Measurements from ENCODE around the gene ATP6V0C.

ATP6V0C gene

DNA sequence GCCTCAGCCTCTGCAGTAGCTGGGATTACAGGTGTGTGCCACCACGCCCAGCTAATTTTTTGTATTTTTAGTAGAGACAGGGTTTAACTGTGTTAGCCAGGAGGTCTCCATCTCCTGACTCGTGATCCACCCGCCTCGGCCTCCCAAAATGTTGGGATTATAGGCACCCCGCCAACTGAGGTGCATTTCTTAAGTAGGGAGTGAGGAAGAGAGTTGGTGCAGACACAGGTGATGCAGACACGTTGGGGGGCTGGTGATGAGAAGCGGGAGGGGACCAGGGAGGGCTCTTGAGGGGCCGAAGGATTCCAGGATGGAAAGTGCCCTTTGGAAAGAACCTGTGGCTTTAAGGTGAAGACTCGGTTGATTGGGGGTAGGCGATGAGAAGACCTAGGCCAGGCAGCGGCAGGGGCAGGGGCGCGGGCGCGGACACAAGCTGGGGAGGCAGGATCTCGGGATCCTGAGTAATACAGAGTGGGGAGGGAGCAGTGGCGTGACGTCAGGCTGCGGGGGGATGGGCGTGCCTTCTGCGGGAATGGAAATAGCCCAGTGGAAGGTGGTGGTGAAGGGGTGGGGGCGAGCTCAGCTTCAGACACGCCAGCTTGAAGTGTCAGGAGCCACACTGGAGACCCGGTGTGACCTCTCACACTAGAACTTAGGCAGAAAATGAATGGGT is 2.5 kb upstream of the ATP6V0C start:
- no peak for DNase-seq (ENCODE audit: low spot score)

DNA sequence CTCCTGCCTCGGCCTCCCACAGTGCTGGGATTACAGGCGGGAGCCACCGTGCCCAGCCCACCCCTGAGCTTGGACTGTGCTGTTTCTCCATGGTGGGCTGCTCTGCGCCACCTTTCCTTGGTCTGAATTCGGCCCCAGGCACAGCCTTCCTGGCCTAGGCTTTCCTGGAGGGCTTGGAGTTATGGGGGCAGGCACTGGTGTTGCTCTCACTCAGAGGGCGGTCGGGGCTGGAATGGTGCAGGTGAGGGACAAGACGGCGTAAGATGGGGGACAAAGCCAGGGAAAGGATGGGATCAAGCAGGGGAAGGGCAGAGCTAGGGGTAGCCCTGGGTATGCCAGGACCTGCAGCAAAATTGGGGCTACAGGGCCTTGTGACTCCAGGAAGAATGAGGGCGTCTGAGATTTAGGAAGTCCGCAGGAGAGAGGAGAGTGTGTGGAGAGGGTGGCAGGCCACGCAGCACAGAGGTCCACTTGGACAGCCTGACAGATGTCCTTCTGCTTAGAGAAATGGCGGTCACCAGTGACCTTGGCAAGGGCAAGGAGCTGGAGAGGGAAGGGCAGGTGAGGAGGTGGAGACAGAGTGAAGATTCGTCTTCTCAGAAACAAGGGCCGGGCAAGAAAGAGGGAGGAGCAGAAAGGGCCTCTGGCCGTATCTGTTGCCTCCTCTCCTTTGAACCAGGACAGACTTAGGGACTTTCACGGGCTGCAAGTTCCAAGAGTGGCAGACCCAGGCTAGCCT is 1.6 kb upstream of the ATP6V0C start:
- no peak for DNase-seq (ENCODE audit: low spot score)

DNA sequence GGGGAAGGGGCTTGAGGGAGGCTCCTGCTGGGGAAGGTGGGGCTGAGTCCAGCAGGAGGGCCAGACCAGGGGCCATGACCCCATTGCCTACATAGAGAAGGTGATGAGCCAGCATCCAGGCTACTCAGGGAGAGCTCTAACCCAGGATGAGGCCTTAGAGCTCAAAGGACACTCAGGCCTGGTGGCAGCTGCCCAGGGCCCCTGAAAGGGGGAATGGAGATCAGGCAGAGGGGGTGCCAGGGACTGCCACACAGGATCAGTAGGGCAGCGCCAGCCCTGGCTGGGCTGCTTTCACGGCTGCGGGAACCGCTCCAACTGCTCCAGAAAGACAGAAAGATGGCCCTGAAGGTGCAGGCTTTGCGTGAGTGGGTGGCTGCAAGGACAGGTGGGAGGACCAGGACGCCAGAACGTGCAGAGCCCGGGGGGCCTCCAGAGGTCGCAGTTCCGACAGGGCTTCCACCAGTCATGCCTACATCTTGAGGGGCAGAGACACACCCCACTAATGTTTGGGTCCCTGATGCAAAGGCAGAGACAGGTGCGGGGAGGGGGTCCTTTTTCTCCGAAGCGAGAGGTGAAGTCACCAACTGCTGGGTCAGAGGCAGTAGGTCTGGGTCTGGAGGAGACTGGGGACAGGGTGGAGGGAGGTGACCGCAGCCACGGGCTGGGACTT is 882 bp upstream of the ATP6V0C start:
- no peak for DNase-seq (ENCODE audit: low spot score)

DNA sequence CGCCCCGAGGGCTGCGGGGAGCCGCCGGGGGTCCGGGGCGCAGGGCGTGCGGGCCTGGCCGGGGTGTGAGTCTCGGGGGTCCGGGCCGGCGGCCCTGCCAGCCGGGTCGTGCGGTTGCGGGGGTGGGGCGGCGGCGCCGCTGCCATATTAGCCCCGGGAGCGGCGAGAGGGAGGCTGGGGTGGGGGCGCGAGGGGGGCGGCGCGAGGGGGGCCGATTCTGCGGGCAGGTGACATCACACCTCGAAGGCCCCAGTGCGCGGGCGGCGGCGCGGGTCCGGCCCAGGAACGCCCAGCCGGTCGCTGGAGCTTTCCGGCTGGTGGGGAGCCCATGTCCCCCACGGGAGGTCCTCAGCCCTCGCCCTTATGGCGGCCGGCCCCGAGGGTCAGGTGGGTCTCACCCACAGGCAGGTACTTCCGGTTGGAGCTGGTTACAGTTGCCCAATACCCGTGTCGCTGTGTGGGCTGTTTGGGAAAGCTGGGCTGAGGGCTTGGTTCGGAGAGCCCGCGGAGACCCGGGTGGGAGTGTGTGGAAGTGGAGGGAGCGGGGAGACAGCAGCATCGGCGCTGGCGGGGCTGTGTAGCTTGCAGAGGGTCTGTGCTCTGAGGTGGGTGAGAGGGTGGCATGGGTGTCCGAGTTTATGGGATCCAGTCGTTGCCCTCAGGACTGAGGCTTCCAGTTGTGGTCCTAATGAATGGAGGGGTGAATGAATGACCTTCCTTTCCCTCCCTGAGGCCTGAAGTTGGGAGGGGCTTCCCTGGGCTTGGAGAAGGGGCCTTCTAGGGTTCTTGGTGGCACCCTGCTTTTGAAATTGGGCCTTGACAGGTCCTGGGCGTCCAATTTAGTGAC is 804 bp downstream of the ATP6V0C start:
- no peak for DNase-seq (ENCODE audit: low spot score)

DNA sequence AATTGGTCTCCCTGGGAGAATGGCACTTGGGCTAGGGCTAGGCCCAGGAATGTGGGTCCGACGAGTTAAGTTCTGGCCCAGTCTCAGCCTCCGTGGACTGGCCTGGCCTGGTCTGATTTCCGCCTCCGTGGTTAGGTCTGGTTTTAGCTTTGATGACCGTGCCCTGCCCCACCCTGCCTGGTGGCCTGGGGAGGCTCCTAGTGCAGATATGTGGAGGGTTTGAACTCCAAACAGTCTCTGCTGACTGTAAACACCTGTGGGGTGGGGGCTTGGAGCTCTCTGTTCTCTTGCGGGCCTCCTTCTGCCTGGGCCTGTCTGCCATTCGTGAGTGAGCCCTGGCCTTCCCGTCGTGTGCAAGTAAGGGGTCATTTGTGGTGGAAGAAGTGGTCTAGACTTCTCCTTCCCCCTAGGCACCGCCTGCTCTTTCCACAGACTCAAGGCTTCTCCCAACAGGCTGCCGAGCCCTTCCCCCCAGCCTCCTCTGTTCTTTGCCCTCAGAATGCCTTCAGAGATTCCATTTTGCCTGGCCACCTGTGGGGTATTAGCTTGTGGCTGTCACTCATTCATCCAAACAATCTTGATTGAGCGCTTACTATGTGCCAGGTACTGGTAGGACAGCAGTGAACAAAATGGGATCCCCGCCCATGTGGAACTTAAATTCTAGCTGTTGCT is 1.6 kb downstream of the ATP6V0C start:
- DNase-seq (ENCODE audit: low spot score), result no peak

DNA sequence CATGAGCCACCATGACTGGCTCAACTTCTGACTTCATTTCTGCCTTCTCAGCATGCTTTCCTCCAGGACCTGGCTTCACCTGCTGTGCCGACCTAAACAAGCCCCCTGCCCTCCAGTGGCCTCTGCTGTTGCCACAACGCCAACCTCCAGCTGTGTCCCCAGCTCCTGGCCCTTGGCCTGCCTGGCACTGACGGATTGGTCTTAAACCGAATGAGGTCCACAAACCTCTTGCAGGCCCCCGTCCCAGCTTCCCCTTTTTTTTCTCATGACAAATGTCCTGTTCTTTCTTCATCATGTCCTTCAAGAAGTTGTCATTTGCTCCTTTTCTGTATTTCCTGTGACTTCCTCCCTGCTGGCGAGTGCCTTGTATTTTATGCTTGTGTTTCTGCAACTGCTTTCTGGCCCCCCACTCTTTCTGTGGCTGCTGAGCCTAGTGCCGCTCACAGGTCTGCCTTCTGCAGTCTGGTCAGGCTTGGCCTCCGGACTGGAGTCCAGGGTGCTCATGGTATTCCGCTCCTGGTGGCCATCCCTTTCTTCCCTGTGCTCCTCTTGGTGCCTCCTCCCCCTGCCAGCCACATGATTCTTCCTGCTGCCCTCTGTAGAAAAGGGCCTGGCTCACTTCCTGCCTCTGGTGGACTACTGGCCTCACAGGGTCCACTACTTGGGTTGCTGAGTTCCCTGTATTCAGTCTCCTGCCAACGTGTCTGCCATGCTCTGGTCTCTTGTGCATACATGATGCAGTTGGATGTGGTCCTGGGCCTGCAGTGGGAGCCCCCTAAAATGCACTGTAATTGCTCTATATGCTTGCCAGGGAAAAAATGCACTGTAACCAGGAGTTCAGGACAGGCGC is 2.9 kb downstream of the ATP6V0C start:
- DNase-seq (ENCODE audit: low spot score), result no peak

DNA sequence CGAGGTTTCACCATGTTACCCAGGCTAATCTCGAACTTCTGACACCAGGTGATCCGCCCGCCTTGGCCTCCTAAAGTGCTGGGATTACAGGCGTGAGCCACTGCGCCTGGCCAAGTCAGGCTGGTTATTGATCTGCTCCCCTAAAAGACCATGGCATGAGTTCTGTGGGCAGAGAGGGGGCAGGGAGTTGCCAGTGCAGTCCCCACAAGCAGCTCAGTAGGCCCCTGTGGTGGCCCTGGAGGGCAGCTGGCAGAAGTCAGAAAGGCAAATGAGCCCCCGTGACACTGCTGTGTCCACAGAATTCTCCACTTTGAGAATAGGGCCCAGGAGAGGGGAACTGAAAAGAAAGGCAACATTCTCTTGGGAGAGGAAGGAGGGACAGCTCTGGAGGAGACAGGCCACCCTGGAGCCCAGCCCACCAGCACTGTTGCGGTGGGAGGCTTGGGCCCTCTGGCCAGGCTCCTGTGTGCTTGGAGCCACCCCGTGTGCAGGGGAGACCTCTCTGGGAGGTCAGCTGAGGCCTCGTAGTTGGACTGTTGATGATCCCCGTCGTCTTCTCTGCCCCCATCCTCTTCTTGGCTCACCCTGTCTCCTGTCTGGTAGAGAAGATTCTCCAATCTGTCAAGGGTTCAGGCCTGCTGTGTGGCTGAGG is 4.3 kb downstream of the ATP6V0C start:
- DNase-seq (ENCODE audit: low spot score), result no peak

DNA sequence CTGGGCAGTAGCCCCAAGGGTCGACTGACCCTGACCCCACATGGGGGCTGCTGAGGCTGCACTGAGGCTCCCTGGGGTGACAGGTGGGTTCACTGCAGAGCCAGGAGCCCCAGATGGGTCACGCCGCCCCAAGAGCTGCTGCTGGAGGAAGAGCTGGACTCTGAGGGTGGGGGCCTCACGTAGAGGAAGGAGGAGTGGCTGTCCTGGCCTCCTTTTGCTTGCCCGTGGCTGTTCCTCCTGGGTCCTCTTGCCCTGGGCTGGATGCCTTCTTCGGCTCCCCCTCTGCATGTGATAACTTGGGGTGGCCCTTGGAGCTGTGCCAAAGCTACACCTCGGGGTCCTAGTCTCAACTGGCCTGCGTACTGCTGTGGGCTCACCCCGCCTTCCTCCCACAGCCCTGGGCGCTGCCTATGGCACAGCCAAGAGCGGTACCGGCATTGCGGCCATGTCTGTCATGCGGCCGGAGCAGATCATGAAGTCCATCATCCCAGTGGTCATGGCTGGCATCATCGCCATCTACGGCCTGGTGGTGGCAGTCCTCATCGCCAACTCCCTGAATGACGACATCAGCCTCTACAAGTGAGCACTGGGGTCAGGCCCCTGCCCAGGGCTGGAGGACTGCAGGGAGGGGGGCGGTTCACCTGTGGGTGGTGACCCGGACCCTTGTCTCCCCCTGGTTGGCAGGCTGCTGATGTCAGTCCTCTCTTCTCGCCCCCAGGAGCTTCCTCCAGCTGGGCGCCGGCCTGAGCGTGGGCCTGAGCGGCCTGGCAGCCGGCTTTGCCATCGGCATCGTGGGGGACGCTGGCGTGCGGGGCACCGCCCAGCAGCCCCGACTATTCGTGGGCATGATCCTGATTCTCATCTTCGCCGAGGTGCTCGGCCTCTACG is 5.3 kb downstream of the ATP6V0C start:
- DNase-seq (ENCODE audit: low spot score), result no peak

DNA sequence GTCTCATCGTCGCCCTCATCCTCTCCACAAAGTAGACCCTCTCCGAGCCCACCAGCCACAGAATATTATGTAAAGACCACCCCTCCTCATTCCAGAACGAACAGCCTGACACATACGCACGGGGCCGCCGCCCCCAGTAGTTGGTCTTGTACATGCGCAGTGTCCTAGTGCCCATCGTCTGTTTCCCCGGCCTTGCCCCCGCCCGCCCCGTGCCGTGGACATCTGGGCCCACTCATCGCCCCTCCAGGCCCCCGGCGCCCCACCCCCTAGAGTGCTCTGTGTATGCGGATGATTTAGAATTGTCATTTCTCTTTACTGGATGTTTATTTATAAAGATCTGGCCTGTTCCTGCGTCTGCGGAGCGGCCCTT is 5.9 kb downstream of the ATP6V0C start:
- DNase-seq (ENCODE audit: low spot score), result no peak

DNA sequence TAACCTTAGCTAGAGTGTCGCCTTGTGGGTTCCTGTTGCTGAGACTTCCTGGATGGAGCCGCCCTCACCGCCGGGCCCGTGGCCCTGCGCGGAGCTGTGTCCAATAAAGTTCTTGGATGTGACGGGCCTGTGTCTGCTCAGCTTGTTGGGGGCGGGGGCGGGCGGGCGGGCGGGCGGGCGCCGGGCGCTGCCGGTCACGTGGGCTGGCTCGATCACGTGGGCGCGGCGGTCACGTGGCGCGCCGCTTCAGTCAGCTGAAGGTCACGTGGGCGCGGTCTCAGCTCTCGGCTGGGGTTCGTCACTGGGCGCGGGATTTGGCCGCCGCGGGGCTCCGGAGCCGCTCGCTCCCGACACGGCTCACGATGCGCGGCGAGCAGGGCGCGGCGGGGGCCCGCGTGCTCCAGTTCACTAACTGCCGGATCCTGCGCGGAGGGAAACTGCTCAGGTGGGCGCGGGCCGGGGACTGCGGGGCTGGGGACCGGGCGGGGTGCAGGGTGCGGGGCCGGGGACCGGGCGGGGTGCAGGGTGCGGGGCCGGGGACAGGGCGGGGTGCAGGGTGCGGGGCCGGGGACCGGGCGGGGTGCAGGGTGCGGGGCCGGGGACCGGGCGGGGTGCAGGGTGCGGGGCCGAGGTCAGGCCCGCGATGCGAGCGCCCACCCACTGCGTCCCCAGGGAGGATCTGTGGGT is 6.5 kb downstream of the ATP6V0C start, which contains the start of gene AMDHD2:
TSS of gene AMDHD2 (plus strand) at position 275 of the 687 bp plus-strand sequence. CDS start at position 363, 88 bp downstream.
- DNase-seq (ENCODE audit: low spot score), result peak; percentile 95

DNA sequence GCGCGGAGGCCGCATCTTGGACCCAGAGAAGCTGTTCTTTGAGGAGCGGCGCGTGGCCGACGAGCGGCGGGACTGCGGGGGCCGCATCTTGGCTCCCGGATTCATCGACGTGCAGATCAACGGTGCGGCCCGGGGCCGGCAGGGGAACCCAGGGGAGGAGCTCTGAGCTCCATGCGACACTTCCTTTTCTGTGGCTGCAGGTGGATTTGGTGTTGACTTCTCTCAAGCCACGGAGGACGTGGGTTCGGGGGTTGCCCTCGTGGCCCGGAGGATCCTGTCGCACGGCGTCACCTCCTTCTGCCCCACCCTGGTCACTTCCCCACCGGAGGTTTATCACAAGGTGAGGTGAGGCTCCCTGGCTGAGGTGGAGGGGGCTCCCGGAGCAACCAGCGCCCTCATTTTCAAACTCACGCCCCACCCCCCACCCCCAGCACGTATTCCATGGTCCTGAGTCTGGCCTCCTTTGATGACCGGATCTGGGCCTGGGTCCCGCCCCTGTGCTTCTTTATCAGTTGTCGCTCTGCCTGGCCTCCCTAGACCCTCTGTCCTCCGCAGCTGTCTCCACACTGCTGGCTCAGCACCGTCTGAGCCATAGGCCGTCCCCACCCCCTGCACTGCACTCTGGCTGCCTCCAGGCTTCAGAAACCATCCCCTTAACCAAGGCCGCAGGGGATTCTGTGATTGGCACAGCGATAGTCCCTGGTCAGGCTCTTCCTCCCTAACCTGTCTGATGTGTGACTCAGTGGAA is 7.2 kb downstream of the ATP6V0C start:
- DNase-seq (ENCODE audit: low spot score), result no peak

DNA sequence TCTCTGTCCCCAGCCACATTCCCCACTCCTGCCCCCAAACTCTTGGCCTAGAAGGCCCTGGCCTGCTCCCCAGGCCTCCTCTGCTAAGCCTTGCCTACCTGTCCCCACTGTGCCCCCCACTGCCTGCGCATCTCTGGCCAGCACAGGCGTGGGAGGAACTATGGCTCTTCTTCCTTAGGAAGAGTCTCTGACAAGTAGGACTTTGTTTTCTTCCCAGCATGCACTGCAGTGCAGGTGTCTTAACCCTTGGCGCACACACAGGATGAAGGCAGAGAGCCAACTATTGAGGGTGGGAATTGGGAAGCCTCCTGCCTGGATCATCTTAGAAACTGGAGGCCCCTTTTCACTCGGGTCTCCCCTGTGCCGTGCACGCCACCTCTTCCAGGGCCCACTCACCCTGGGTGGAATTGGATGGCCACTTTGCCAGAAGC is 10.1 kb downstream of the ATP6V0C start:
- DNase-seq (ENCODE audit: low spot score), result no peak

DNA sequence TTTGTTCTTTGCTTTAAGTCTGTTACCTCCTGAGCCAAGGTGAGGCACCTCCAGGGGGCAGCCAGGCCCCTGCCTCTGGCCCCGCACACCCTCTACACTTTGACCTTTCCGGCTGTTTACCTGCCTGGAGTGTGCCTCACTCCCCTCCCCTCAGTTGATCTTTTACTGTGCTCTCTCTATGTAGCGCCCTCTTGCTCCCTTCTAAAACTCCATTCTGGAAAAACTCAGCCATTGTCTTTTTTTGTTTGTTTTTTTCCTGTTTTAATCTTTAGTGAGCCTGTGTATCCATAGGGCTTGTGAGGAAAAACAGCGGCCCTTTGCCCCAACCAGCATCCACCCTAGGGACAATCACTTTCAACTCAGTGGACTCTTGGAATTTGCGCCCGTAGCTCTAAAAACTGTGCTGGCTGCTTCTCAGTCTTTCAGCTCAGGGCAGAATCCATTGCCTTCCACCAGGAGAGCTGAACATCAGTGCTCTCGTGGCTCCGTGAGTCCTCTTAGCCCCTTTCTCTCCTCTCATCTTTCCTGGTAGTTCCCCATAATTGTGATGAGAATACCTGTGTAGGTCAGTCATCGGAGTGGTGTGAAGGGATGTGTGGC is 10.7 kb downstream of the ATP6V0C start:
- DNase-seq (ENCODE audit: low spot score), result no peak

DNA sequence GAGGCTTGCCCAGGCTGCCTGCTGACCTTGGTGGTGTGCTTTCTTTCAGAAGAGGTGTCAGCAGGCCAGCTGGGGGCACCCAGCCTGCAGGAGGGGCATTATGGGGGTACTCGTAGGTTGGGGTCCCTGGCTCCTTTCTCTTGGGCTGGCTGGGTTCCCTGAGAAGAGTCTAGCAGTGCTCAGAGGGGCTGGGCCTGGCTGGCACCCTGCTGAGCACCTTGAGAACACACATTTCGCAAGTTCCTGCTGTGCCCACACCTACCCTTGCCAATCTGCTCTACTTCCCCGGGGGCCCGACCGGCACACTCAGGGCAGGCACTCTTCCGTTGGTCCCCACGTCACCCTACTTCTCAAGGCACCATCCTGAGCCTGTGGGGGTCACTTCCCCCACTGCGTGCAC is 12.4 kb downstream of the ATP6V0C start:
- DNase-seq (ENCODE audit: low spot score), result no peak

DNA sequence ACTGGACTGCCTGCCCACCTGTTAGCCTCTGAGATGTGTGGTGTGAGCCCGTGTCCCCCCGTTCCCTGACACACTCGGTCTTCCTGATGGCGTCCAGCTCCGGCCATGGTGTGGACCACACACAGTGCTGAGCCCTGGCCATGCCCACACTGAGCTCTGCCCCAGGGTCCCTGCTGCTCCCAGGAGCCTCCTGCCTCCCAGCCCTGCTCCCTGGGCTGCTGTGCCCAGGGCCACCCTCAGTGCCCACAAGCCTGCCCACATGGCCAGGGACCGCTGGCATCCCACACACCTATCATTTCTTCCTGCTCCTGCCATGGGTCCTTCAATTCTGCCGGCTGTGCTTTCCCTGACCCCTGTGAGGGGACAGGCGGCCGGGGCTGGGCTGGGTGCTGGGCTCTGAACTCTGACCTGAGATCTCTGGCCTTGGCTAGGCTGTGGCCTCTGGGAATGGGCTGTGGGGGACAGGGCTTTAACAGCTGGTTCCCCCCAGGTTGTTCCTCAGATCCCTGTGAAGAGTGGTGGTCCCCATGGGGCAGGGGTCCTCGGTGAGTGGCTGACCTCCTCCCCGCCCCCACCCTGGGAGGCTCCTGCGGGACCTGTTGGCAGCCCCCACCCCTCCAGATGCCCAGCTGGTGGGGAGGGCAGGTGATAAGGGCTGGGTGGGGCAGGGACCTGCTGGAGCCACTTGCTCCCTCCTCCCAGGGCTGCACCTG is 13.5 kb downstream of the ATP6V0C start:
- no peak for DNase-seq (ENCODE audit: low spot score)

DNA sequence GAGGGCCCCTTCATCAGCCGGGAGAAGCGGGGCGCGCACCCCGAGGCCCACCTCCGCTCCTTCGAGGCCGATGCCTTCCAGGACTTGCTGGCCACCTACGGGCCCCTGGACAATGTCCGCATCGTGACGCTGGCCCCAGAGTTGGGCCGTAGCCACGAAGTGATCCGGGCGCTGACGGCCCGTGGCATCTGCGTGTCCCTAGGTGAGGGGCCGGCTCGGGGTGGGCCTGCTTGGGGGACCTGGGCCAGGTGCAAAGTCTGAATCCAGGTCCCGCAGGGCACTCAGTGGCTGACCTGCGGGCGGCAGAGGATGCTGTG is 14.0 kb downstream of the ATP6V0C start:
- no peak for DNase-seq (ENCODE audit: low spot score)

Measured in ecto neural progenitor cell (in vitro differentiated cells).